HCEC 1CT (cell line): ENCODE measurements around the gene CENPT.
A peak's percentile ranks its signal among the peaks of the same experiment; 100 is the strongest.

Experiments
- DNase-seq: peaks from one replicate; pipeline ENCODE4 v3.0.0-alpha.2; 2017

CENPT gene

GRCh38 chr16:67847064-67847861 lies at the start of gene CENPT:
CENPT (minus strand) TSS chr16:67847693; CDS start chr16:67833859, 13,834 bp downstream.
- DNase-seq: peak; percentile 42

- DNase-seq: no peak
These were observed 49.7 kb upstream of the CENPT start for GRCh38 chr16:67897231-67897630.

GRCh38 chr16:67893743-67894399 lies 46.4 kb upstream of the CENPT start:
- DNase-seq: no peak

GRCh38 chr16:67892899-67893742 lies 45.6 kb upstream of the CENPT start, which contains the start of gene PSKH1:
PSKH1 (plus strand) TSS chr16:67893254; CDS start chr16:67908750, 15,496 bp downstream.
- peak; percentile 95 for DNase-seq

- DNase-seq: no peak
These were observed 44.9 kb upstream of the CENPT start for GRCh38 chr16:67892375-67892774.

GRCh38 chr16:67888331-67888730 lies 40.8 kb upstream of the CENPT start:
- no peak for DNase-seq

- DNase-seq: no peak
These were observed 38.9 kb upstream of the CENPT start for GRCh38 chr16:67886387-67886786.

GRCh38 chr16:67885976-67886375 lies 38.5 kb upstream of the CENPT start:
- DNase-seq: no peak

GRCh38 chr16:67885545-67885944 lies 38.1 kb upstream of the CENPT start:
- DNase-seq: no peak

GRCh38 chr16:67884684-67885083 lies 37.2 kb upstream of the CENPT start, which contains the start of gene NRN1L:
NRN1L (plus strand) TSS chr16:67884885; CDS start chr16:67884904, 19 bp downstream.
- DNase-seq: peak; percentile 88

GRCh38 chr16:67883872-67884261 lies 36.4 kb upstream of the CENPT start:
- DNase-seq: peak; percentile 30

- no peak for DNase-seq
These were observed 35.8 kb upstream of the CENPT start for GRCh38 chr16:67883146-67883871.

GRCh38 chr16:67882374-67883145 lies 35.1 kb upstream of the CENPT start:
- DNase-seq: no peak

- DNase-seq: no peak
These were observed 34.2 kb upstream of the CENPT start for GRCh38 chr16:67881621-67882161.

GRCh38 chr16:67880584-67880983 lies 33.1 kb upstream of the CENPT start:
- DNase-seq: no peak

- DNase-seq: no peak
These were observed 32.4 kb upstream of the CENPT start for GRCh38 chr16:67879936-67880335.

GRCh38 chr16:67879462-67879861 lies 32.0 kb upstream of the CENPT start:
- no peak for DNase-seq

GRCh38 chr16:67878846-67879245 lies 31.4 kb upstream of the CENPT start:
- no peak for DNase-seq

- DNase-seq: no peak
These were observed 30.7 kb upstream of the CENPT start for GRCh38 chr16:67878232-67878631.

- no peak for DNase-seq
These were observed 29.6 kb upstream of the CENPT start for GRCh38 chr16:67877064-67877463.

- no peak for DNase-seq
These were observed 26.9 kb upstream of the CENPT start for GRCh38 chr16:67874372-67874771.
